ENCODE measurements around the gene CENPP. TPM values are rescaled to one million over a fixed set of nuclear protein-coding genes. Genes with fewer than 3 reads are reported as not detected.

The CENPP gene
- total and polyA plus RNA-seq, 3 experiments from 2014 or later = 2.5 to 20.9 (median 19.5) TPM

Other genes with a start within 250 kb of the CENPP start
- gene SPTLC1, start 210.5 kb upstream of the CENPP start, total RNA-seq = 10 to 100 TPM; 60.7 to 64.0 TPM
- gene SPTLC1, start 210.5 kb upstream of the CENPP start, polyA plus RNA-seq = 38.8 TPM
- gene IARS1, start 32.3 kb upstream of the CENPP start, total RNA-seq = 100 to 1,000 TPM; 227 to 230 TPM
- 60.3 TPM for gene IARS1, start 32.3 kb upstream of the CENPP start, polyA plus RNA-seq
- gene NOL8, start 603 bp upstream of the CENPP start, total RNA-seq = 10 to 100 TPM; 64.0 to 69.6 TPM
- 37.0 TPM for gene NOL8, start 603 bp upstream of the CENPP start, polyA plus RNA-seq
- gene OGN, start 78.6 kb downstream of the CENPP start, total RNA-seq = not detected
- 0.18 TPM for gene OGN, start 78.6 kb downstream of the CENPP start, polyA plus RNA-seq
- gene OMD, start 98.5 kb downstream of the CENPP start, total RNA-seq = not detected
- gene OMD, start 98.5 kb downstream of the CENPP start, polyA plus RNA-seq = not detected
- not detected for gene ASPN, start 156.6 kb downstream of the CENPP start, total RNA-seq
- not detected for gene ASPN, start 156.6 kb downstream of the CENPP start, polyA plus RNA-seq
- not detected for gene ECM2, start 210.0 kb downstream of the CENPP start, total RNA-seq
- gene ECM2, start 210.0 kb downstream of the CENPP start, polyA plus RNA-seq = not detected